B cell (primary cell): Measurements from ENCODE around the gene TAS2R41.

ENCODE experiments used
- CTCF ChIP-seq: fragments of 200-600 bp; IDR thresholded peaks from one replicate; pipeline ENCODE4 v1.8.0; 2022; ENCODE audit warnings: antibody characterized with exemption, mild to moderate bottlenecking
- EZH2 ChIP-seq: IDR thresholded peaks from 2 replicates; pipeline ENCODE4 v1.6.1; 2012; ENCODE audit warnings: borderline replicate concordance, low read depth, mild to moderate bottlenecking, moderate library complexity, low read length; ENCODE audit not compliant: insufficient read depth, poor library complexity, severe bottlenecking

GRCh38 chr7:143463556-143463955 is 14.1 kb upstream of the TAS2R41 start:
- TF ChIP-seq CTCF (no peak), EZH2 (no peak)
